Measurements from ENCODE around the gene RPS19.
A peak's percentile ranks its signal among the peaks of the same experiment; 100 is the strongest.

RPS19 gene

GRCh38 chr19:41879080-41879479 lies 19.0 kb downstream of the RPS19 start:
- DNase-seq = no peak

- DNase-seq = no peak
These were observed 19.7 kb downstream of the RPS19 start for GRCh38 chr19:41879670-41880328.

- DNase-seq = no peak
These were observed 20.3 kb downstream of the RPS19 start for GRCh38 chr19:41880329-41880708.

GRCh38 chr19:41882568-41883462 lies 22.8 kb downstream of the RPS19 start, which contains the start of gene ARHGEF1:
TSS of gene ARHGEF1 (plus strand) at chr19:41883184. CDS start at chr19:41888083, 4,899 bp downstream.
- peak in 5 of 14 donors; percentile 5 to 43 (median 29) for DNase-seq

- DNase-seq = no peak
These were observed 23.4 kb downstream of the RPS19 start for GRCh38 chr19:41883463-41883820.

- DNase-seq = peak; percentile 28 to 97 (median 88)
These were observed 24.0 kb downstream of the RPS19 start for GRCh38 chr19:41883821-41884733.

GRCh38 chr19:41886761-41887710 lies 27.0 kb downstream of the RPS19 start:
- no peak for DNase-seq

GRCh38 chr19:41887711-41888382 lies 27.8 kb downstream of the RPS19 start:
- DNase-seq = peak in 11 of 14 donors; percentile 15 to 70 (median 35)

GRCh38 chr19:41888926-41889325 lies 28.9 kb downstream of the RPS19 start:
- DNase-seq = no peak

- no peak for DNase-seq
These were observed 29.8 kb downstream of the RPS19 start for GRCh38 chr19:41889896-41890295.

GRCh38 chr19:41890936-41891335 lies 30.9 kb downstream of the RPS19 start:
- DNase-seq = no peak

- DNase-seq = no peak
These were observed 32.3 kb downstream of the RPS19 start for GRCh38 chr19:41892173-41892902.

GRCh38 chr19:41893899-41894298 lies 33.8 kb downstream of the RPS19 start:
- no peak for DNase-seq

GRCh38 chr19:41894350-41894749 lies 34.3 kb downstream of the RPS19 start:
- DNase-seq = no peak

- DNase-seq = no peak
These were observed 35.9 kb downstream of the RPS19 start for GRCh38 chr19:41895745-41896580.

- no peak for DNase-seq
These were observed 36.5 kb downstream of the RPS19 start for GRCh38 chr19:41896581-41896942.

- no peak for DNase-seq
These were observed 37.1 kb downstream of the RPS19 start for GRCh38 chr19:41897181-41897580.

GRCh38 chr19:41897820-41898219 lies 37.8 kb downstream of the RPS19 start:
- DNase-seq = no peak

- no peak for DNase-seq
These were observed 38.2 kb downstream of the RPS19 start for GRCh38 chr19:41898235-41898634.

Measured in C1 segment of cervical spinal cord (tissue), 14 donors.